Loucy (cell line): ENCODE data around the gene GABBR2.

ENCODE experiments used
- EZH2phosphoT487 ChIP-seq: fragments of 200-600 bp; IDR thresholded peaks from 2 replicates; pipeline ENCODE4 v1.6.1; 2018; ENCODE audit warnings: antibody characterized with exemption, mild to moderate bottlenecking, moderate library complexity, borderline replicate concordance
- TF ChIP-seq, protein P1 (sequence below): fragments of 200-600 bp; sonication (generic); conservative IDR thresholded peaks from 2 replicates; pipeline ENCODE4 v1.5.1; 2014; ENCODE audit warnings: mild to moderate bottlenecking, antibody characterized with exemption, low read length

DNA sequence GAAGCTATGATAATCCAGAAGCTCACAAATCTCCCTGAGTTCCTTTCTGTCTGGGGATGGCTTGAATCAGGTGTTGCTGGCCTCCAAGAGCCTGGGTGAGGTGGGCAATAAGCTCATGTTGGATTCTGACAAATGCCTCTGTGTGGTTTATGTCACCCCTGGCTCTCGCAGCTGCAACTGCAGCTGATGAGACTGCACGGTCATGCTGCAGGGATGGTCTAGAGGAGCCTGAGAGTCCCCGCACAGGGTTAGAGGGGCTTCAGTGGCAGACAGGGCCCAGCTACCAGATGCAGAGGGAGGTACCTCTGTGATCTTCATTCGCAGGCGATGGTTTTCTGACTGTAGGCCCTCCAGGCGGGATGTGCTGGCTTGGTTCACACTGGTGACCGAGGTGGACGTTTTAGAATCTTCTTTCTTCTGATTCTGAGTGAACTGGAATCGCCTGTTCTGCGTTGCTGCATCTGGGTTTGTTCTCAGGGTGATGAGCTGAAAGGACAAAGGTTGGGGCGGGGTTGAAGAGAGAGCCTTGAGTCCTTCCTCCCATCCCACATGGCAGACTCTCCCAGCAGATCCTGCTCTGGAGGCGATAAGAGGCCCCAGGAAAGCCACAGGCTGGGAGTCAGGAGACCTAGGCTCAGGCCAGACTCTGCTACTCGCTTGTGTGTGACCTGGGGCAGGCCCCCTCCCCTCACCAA, 405.6 kb downstream of the GABBR2 start:
- TF ChIP-seq, protein P1, sequence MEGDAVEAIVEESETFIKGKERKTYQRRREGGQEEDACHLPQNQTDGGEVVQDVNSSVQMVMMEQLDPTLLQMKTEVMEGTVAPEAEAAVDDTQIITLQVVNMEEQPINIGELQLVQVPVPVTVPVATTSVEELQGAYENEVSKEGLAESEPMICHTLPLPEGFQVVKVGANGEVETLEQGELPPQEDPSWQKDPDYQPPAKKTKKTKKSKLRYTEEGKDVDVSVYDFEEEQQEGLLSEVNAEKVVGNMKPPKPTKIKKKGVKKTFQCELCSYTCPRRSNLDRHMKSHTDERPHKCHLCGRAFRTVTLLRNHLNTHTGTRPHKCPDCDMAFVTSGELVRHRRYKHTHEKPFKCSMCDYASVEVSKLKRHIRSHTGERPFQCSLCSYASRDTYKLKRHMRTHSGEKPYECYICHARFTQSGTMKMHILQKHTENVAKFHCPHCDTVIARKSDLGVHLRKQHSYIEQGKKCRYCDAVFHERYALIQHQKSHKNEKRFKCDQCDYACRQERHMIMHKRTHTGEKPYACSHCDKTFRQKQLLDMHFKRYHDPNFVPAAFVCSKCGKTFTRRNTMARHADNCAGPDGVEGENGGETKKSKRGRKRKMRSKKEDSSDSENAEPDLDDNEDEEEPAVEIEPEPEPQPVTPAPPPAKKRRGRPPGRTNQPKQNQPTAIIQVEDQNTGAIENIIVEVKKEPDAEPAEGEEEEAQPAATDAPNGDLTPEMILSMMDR, result no peak
- no peak for TF ChIP-seq EZH2phosphoT487
